T-helper 9 cell (primary cell): Measurements from ENCODE around the gene JPT2.

ENCODE experiments used
- DNase-seq: peaks from one replicate; pipeline ENCODE4 v3.0.0-alpha.2; 2020

JPT2 gene

GRCh38 chr16:1653023-1653422, 25.1 kb upstream of the JPT2 start:
- DNase-seq: no peak

DNA sequence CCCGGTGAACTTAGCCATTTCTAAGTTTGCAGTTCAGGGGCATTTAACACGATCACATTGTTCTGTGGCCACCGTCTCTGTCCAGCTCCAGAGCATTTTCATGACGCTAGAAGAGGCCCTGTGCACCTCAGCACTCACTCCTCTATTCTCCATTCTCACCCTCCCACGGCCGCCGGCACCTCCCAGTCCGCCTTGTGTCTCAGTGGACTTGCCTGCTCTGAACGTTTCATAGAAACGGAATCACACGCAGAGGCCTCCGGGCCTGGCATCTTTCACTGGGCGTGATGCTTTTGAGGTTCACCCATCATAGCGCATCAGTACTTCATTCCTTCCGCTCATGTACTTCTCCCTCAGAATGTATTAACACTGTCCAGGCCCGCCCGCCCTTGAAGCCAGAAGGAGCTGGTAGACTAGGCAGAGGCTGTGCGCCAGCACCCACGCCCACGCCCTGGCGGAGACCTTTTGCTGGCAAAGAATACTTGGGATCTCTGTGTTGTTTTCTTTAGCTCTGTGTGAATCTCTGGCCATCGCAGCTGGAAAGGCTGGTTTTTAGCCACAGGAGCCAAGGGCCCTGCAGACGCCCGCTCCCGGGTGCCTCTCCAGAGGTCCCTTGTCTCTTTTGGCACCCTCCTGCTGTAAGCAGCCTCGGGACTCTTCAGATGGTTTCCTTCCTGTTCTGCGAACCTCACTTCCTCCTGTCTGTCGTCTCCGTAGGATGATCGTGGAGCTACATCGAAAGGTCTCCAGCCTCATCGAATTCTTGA, 23.4 kb upstream of the JPT2 start:
- no peak for DNase-seq

DNA sequence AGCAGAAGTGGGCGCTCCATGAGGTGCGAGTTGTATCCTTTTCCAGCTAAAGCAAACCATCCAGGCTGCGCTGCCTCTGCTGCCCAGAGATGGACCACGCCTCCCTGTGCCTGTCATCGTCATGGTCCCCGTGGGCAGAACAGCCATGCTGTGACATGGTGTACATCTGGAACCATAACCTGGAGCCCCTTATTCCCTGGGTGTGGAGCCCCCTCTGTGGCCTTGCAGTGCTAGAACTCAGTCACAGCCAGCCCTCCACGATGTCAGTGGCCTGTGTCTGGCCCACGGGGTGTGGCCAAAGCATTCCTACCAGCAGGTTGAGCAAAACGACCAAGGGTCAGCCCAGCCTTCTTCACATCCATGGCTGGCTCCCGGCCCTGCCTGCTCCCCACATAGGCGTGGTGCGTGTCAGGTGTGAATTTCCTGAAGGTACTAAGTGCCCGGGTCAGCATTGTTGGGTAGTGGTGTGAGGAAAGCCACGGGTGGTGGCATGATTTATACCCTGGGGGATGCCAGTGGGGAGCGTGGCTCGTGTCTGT, 22.7 kb upstream of the JPT2 start:
- DNase-seq: no peak

DNA sequence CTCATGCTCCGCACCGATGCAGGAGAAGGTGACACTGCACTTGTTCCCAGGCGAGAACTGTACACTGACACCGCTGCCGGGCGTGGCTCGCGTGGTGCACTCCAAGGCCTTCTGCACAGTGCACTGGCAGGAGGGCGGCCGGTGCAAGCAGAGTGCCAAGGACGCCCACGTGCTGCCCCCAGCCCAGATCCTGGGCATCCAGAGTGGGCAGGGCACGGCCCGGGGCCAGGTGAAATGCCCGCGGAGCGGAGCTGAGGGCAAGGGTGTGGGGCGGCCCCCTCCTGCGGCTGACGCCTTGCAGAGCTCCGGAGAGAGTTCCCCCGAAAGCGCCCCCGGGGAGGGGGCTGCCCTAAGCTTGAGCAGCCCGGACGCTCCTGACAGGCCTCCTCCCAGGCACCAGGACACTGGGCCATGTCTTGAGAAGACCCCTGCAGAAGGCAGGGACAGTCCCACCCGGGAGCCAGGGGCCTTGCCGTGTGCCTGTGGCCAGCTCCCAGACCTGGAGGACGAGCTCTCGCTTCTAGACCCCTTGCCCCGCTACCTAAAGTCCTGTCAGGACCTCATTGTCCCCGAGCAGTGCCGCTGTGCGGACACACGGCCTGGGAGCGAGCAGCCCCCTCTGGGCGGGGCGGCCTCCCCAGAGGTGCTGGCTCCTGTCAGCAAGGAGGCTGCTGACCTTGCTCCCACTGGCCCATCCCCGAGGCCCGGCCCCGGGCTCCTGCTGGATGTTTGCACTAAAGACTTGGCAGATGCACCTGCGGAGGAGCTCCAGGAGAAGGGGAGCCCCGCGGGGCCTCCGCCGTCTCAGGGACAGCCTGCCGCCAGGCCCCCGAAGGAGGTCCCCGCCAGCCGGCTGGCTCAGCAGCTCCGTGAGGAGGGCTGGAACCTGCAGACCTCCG, 21.9 kb upstream of the JPT2 start:
- no peak for DNase-seq

- DNase-seq: no peak
Observed at GRCh38 chr16:1656808-1657617, 21.1 kb upstream of the JPT2 start.

DNA sequence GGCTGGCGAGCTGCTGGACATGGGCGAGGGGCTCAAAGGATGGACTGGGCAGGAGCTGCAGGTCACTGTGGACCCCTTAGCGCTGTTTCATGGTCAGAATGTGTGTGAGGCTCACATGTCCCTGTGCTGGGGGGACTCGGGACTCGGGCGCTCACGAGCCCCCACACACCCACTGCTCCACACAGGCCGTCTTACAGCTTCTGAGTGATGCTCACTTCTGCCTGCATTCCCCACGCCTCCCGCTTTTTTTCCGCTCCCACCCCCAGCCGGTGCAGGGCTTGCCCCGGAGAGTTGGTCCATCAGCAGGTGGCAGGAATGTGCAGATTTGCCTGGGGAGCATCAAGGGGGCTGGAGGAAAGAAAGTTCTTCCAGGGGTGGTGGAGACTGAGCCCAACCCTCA, 20.2 kb upstream of the JPT2 start:
- DNase-seq: no peak

DNA sequence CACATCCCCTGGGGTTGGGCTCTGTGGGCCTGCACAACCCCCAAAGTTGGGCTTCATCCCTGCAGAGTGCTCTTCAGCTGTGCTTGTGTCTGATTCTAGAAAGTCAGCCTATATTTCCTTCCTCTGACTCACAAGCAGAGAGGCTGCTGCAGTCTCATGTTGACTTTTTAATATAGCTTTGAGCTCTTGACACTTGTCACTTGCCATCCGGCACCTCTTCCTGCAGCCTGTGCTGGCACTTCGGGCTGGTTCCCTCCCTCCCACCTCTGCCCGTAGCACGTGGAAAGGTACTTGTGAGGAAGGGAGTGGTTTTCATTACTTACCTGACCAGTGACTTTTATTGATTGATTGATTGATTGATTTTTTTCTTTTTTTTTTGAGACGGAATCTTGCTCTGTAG, 19.0 kb upstream of the JPT2 start:
- DNase-seq: no peak

DNA sequence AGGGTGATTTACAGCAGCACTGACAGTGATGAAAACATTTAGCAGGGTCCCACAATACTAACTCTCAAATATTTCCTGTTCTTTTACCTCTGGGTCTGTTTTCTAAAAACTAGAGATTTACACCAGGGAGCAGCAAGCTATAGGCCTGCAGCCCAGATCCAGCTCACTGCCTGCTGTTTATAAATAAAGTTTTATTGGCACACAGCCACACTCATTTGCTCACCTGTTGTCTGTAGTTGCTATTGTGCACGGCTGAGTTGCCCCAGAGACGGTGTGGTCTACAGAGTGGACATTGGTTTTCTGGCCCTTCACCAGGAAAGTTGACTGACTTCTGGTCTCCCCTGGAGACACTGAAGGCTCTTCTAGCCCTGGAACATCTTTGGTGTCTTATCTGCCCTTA, 16.3 kb upstream of the JPT2 start:
- no peak for DNase-seq

- DNase-seq: no peak
Observed at GRCh38 chr16:1662543-1662942, 15.5 kb upstream of the JPT2 start.

DNA sequence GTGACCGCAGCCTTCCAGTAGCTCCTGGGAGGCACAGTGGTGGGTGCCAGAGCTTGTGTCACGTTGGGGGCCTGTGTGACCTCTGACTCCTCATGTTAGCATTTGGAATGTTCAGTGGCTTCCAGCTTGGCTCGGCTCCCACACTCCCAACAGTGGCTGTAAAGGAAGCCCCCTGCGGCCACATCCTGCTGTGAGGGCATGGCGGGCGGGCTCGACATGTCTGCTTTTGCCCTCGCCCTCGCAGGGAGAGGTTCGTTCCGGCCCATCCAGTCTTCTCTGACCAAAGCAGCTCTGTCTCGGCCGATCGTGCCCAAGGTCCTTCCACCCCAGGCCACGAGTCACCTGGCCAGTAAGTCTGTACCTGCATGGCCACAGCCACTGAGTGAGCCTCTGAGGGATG, 12.2 kb upstream of the JPT2 start:
- DNase-seq: no peak

GRCh38 chr16:1666316-1666715, 11.8 kb upstream of the JPT2 start:
- DNase-seq: no peak

- DNase-seq: no peak
Observed at GRCh38 chr16:1667271-1667670, 10.8 kb upstream of the JPT2 start.

GRCh38 chr16:1667916-1668315, 10.2 kb upstream of the JPT2 start:
- DNase-seq: no peak

GRCh38 chr16:1668612-1669319, 9.3 kb upstream of the JPT2 start:
- no peak for DNase-seq

GRCh38 chr16:1669698-1670097, 8.4 kb upstream of the JPT2 start:
- no peak for DNase-seq

- no peak for DNase-seq
Observed at GRCh38 chr16:1670371-1670770, 7.7 kb upstream of the JPT2 start.

GRCh38 chr16:1670866-1671265, 7.2 kb upstream of the JPT2 start:
- DNase-seq: no peak

GRCh38 chr16:1673424-1674151, 4.5 kb upstream of the JPT2 start:
- DNase-seq: no peak

DNA sequence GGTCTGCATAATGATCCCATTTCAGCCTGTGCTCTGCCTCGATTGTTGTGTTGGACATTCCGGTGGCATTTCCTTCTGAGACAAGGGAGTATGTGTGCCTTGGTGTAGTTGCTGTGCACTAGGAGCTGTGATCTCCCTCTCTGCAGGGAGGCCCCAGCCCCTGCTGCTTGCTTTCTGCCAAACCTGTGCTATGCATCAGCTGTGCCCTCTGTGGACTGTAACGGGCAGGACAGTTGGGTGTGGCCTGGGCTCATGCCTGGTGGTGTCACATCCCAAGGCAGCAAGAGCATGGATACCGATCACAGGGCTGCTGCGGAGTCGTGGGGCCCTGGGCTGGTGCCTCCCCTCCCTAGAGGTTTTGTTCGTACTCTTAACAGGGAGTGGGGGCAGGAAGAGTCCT, 3.8 kb upstream of the JPT2 start:
- DNase-seq: no peak

DNA sequence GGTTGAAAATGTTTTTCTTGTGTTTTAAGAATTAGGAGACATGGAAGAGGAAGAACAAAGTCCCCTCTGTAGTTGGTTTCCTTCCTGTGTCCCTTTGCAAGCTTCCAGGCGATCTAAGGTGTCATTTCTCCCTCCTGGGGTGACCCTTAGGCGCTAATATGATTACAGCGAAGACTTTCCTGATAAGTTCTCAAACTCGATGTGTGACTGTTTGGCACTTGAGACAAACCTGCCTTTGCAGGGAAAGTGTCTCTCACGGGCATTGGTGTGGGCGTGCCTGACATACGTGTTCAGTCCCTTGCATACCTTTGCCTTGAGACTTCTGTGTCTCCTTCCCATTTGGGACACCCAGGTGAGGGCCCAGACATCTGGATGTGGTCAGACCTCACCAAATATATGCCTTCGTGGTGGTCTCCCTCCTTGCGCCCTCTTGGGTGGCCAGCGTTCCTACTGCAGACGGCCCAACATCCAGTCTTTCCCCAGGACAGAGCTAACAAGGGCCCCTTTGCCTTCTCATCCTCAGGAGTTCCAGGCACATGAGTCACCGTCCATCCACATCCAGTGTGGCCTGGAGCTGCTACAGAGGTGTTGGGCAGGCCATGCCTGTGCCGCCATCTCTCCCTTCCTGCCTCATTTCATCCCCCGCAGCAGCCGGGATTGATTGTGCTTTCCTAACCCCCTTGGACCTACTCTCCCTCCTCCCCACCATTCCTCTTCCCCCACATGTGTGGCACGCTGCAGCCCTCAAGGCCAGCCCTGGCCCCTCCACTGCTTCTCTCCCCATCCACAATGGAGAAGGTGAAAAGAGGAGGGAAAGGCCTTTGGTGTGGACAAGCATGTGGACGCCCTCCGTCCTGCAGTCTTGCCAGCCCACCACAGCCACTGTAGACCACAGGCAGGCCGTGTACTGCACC, 3.1 kb upstream of the JPT2 start:
- DNase-seq: no peak

GRCh38 chr16:1676661-1677060, 1.4 kb upstream of the JPT2 start:
- DNase-seq: no peak
